HG03342 (cell line): ENCODE results near the gene NUP214.
"Not testable (repeated sequence)": the region's sequence is repeated elsewhere in the genome, so short reads cannot be mapped to it uniquely, and the experiment has no call there.

Source experiments
- ATAC-seq: cut with Tn5 transposase; IDR thresholded peaks from one replicate; pipeline ENCODE4 v1.9.1; 2021; ENCODE audit warnings: mild to moderate bottlenecking, moderate library complexity; ENCODE audit not compliant: unreplicated experiment

NUP214 gene

DNA sequence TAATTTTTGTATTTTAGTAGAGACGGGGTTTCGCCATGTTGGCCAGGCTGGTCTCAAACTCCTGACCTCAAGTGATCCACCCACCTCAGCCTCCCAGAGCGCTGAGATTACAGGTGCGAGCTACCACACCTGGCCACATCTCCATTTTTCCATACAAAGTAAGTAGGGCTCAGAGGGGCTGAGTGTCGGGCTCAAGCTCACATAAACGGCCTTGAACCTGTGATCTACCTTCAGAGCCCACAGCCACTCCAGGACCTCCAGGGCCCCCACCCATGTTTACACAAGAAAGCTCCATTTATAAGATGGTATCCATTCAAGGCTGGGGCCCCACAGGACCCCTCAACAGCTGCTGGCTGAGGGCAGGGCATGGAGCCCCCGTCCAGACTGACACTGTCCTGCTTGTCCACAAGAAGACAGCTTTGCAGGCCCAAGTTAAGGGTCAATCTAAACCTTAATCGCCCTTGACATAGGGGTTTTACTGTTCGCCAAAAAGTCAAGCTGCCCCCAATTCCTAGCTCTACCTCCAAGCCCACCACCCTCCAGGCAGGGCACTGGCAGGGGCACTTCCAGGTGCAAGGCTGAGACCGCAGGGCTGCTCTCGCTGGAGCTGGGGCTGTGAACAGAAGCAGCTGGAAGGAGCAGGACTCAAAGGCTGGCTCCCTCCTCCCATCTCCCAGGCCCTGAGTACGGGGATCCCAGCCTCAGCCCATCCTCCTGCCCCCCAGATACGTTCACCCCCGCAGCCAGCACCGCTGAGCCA lies 132.1 kb downstream of the NUP214 start:
- ATAC-seq = no peak

DNA sequence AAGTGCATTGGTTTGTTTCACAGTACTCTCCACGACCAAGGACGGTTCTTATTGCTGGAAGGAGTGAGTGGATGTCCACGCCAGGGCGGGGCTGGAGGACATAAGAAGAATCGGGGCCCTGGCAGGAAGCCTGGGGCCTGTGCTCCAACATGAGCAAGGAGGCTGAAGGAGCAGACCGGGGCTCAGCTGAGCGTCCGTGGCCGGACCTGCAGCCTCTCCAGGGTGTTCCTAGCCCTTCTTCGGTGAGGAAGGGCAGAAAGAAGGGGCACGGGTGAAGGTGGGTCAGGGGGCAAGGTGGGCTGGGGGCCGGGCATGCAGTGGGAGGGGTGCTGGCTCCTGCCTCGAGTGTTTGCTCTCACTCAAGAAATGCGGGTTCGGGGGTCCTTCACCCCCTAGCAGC lies 132.8 kb downstream of the NUP214 start:
- ATAC-seq = no peak

DNA sequence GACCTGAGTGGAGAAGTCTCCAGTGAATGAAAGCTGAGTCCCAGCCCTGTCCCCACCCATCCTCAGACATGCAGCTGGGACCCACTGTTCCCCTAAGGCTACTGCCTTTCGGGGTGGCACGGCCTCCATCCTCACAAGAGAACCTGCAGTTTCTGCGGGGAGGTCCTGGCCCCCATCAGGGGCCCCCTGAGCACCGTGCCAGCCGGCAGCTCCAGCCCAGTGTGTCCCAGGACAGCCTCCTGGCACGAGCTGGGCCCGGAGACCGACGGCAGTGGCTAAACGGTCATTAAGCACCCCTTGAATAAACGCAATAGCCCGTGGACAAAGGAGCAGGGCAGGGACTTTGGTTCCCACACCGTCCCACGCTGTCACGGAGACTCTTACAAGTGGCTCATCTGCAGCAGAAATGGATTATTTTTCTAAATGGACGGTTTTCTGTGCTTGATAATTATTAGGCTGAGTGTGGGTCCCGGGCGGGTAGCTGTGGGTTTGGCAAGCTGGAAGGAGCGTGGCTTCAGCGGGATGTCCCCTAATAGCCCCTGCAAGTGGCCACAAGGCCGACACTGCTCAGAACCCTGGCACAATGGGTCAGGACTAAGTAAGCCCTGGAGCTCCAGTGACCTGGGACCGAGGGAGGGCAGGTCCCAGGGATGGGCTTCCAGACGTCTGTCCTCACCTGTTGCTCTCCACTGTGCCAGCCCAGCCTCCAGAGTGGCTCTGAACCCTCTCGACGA lies 133.5 kb downstream of the NUP214 start:
- ATAC-seq = no peak

DNA sequence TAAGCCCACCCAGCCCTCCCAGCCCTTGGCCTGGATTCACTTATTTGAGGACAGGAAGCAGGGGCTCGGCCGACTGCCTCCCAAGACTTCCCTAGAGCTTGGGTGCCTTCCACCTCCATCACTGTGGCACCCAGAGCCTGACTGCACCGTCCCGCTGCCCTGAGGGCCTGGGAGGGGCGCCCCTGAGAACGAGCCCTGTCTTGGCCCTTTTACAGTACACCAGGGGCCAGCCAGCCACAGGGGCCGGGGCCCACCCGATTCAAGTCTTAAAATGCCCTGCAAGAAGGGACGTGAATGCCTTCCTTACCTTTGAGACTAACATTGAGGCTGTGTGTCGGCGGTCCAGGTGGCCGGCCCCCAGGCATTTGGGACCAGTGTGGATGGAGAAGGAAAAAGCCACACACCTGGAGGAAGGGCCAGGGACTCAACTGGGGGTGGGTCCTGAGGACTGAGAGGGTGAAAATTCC lies 134.1 kb downstream of the NUP214 start:
- no peak for ATAC-seq

DNA sequence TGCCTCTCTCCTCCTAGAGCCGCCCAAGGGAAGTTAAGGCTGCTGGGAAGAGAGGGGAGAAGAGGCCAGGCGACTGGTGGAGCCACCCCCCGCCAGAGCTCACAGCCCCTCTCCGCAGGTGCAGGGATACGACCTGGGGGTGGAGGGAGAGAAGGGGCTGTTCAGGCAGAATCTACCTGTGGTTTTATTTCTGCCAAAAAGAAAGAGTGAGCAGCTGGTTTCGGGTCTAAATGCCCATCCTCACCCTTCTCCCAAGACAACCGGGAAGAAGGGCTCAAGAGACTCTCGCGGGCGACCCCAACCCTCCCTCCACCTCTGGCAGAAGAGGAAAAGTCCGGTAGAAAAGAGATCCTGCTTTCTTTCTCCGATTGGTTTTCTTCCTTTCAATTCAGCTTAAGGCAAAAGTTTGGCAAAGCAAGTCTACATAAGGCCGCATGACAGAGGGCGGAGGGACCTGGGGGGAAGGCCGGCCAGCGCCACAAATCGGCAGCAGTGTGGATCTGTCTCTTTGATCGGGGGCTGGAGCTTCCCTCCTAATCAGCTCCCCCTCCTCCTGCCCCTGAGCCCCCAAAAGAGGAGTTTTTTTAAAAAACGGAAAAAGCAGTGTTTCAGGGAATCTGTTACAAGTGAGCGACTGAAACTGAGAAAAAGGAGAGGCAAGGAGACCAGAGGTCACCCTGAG lies 134.7 kb downstream of the NUP214 start:
- ATAC-seq = no peak

DNA sequence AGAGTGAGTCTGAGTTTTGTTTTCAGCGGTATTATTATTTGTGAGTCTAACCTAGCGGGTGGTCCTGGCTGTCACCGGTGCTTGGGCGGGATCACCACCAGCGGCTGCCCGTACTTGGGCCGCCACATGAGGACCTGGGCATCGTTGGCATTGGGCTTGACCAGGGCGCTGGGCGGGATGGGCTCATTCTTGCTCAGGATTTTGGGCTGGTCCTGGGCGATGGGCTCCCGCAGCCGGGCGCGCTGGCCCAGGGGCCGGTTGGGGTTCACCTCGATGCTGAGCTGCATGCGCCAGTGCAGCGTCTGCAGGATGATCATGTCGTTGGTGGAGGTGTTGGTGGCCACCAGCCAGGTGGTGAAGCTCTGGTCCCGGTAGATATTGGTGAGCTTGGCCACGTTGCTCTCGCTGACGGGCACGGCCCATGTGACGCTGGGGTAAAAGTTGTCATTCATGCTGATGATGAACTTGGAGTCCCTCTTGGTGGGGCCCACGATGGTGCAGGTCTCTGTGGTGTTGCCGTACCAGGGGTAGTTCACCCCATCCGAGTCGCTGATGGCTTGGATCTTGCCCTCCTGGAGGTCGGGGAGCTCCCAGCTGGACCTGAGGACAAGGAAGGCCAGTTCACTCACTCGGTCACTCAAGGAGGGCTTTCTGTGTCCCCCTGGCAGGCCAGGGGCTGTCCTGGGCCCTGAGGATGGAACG lies 135.5 kb downstream of the NUP214 start:
- no peak for ATAC-seq

DNA sequence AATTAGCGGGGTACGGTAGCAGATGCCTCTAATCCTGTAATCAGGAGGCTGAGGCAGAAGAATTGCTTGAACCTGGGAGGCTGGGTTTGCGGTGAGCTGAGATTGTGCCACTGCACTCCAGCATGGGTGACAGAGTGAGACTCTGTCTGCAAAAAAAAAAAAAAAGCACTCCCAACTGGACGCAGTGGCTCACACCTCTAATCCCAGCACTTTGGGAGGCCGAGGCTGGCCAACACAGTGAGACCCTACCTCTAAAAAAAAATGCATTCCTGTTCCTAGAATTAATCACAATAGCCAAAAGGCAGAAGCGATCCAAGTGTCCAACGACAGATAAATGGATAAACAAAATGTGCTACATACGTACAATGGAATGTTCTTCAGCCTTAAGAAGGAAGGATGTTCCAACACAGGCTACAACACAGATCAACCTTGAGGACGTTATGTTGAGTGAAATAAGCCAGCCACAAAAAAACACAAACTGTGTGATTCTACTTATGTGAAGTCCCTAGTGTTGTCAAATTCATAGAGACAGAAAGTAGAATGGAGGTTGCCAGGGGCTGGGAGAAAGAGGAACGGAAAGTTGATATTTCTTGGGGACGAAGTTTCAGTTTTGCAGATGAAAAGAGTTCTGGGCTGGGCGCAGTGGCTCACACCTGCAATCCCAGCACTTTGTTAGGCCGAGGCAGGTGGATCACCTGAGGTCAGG lies 137.1 kb downstream of the NUP214 start:
- no peak for ATAC-seq

DNA sequence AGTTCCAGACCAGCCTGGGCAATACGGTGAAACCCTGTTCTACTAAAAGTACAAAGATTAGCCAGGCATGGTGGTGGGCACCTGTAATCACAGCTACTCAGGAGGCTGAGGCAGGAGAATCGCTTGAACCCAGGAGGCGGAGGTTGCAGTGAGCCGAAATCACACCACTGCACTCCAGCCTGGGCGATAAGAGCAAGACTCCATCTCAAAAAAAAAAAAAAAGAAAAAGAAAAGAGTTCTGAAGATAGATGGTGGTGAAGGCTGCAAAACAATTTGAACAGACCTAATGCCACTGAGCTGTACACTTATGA lies 137.6 kb downstream of the NUP214 start:
- ATAC-seq = not testable (repeated sequence)

DNA sequence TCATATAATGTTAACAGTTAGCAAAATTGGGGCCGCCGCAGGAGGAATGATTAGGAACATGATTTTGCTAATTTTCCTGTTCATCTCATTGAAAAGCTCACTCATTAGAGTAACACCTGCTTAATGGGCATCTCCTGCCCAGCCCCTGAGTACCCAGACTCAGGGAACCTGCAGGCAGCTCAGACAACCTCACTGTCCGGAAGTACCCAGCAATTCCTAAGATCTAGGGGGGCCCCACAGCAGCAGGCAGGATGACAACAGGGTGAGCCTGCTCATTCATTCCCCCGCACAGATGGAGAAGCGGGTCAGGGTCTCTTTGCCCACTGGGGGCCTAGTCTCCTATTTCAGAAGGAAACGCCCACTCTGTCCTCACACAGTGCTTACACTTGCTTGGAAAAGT lies 138.3 kb downstream of the NUP214 start:
- no peak for ATAC-seq

DNA sequence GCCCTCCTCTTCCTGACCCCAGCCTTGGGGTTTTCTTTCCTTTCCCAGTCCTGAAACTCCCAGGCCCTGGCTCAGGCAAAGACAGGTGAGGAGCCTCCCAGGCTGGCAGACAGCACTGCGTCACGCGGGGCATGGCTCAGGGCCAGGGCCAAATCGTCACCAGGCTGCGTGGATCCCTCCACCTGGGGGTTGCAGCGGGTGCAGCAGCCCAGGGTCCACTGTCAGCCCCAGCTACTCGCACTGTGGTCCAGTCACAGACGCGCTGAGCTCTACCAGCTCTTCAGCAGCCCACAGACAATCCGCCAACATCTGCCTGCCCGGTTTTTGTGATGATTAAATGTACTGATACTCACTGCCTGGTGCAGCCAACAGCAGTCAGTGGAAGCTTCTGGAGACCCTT lies 138.8 kb downstream of the NUP214 start:
- no peak for ATAC-seq

DNA sequence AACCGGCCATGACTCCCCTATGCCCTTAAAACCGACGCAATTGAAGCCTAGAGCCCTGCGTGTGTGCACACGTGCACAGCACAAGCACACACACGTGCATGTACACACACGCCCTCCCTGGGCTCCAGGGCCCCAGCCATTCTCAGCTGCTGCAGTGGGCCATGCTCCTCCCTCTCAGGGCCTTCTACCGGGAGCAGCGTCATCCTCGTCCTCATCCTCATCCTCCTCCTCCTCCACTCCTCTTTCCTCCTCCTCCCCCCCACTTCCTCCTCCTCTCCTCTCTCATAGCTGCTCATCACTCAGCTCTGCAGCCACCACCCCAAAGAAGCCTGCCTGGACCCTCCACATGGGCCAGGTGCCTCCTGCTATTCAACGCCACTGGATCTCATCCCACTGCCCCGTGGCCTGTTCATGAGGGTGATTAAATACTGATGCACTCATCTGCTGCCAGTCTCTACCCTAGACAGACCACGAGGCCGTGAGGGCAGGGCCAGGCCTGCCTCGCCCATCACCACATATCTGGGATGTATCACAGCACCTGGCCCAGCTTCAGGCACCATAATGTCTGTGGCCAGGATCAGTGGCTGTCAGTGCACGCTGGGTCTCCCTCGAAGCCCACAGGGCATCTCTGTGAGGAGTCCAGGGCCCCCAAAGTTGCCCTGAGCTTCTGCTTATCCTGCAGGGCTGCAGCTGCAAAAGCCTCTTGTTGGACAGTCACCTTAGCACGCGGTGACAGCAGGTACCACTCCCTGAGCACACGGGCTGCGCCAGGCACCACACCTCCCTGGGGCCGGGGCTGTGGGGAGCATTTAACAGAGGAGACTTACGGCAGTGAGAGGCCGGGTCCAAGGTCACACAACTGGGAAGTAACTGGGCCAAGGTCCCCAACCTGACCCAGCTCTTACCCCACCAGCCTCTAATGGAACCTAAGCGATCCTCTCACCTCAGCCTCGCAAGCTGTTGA lies 141.2 kb downstream of the NUP214 start:
- no peak for ATAC-seq

DNA sequence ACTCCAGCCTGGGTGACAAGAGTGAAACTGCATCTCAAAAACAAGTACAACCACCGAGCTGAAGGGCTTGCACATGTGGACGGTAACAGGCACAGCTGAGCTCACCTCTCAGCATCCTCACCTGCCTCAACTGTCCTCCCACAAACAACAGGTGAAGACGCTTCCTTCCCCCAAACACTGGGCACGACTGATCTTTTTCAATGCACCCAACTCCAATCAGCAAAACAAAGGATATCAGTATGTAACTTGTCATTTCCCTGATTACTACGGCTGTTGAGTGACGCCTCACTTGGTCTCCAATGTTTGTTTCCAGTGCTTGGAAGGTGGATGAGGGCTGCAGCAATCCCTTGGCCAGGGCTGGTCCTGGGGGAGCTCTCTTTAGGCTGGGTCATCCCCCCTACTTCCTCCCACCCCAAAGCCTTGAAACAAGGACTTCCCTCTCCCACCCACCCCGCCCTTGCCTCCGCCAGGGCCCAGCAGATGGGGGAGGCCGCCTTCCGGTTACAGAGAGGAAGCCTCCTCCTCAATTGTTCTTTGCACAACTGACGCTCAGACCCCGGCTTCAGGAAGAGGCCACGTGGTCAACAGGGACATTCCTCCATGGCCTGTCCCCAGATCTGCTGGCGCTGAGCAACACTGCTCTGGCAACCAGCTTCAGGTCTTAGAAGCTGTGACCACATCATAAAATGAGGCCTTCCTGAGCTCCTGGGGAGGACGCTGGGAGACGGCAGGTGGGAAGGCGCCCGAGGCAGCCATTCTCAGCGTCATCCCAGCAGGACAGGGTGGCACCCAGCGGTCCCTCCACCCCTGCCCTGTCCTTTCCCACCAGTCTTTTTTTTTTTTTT lies 145.0 kb downstream of the NUP214 start:
- no peak for ATAC-seq

DNA sequence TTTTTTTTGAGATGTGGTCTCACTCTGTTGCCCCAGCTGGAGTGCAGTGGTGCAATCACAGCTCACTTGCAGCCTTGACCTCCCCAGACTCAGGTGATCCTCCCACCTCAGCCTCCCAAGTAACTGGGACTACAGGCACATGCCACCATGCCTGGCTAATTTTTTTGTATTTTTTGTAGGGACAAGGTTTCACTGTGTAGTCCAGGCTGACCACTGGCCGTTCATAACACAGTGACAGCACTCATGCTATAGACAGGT lies 145.6 kb downstream of the NUP214 start:
- not testable (repeated sequence) for ATAC-seq

DNA sequence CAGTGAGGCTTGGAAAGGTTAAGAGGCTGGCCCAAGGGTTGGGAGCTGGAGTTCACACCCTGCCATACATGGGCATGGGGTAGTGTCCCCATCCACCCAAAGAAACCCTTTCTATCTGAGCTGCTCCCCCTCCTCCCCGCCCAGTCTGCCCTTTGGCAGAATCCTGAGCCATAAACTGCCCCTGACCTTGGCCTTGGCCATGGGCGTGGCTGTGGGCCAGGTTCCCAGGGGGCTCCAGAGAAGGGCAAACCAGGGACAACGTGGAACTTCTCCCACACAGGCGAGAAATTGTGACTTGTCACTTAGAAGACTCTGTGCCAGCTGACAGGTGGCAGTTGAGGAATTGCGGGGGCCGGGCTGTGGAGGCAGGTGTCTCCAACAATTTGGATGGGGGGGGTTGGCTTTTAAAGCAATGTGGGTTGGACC lies 146.1 kb downstream of the NUP214 start:
- ATAC-seq = no peak

DNA sequence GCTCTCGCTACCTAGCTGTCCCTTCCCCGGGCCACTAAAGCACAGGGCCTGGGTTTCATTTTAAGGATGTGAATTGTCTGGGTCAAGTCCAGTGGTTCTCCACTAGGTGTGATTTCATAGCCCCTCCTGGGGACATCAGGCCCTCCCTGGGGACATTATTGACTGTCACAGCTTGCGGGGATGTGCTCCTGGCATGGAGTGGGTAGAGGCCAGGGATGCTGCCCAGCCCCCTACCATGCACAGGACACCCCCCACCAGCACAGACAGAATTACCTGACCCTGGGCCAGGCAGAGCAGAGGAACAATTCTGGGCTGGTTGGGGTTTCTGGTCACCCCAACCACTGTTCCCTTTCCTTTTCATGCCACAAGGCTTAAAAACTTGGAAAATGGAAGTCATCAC lies 146.8 kb downstream of the NUP214 start:
- ATAC-seq = no peak

DNA sequence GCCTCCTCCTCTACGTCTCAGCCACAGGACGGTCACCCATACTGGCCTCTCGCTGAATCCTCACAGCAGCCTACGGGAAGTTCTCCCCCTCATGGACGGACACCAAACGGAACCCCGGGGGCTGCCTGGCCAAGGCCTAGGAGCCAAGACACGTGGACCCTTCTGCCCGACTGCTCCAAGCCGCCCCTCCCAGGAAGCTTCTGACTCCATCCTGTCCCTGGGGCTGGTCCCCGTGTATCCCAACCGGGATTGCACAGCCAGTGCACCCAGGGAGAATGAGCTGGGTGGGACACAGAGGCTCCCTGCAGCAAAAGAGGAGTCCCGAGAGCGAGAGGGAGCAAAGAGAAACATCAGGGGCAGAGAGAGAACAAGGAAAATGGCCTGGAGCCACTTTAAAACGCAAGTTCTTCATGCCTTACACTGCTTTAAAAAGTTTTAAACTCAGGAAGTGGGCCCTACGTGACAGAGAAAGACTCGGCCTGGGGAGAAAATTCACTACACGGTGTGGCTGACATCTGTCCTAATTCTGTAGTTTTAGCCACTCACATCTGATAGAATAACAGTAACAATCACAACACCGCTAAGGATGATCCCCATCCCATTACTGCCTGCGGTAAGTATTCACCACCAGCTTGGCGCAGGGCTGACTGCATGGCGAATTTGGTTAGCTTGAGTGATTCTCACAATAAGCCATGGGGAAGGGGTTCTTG lies 147.9 kb downstream of the NUP214 start:
- no peak for ATAC-seq

DNA sequence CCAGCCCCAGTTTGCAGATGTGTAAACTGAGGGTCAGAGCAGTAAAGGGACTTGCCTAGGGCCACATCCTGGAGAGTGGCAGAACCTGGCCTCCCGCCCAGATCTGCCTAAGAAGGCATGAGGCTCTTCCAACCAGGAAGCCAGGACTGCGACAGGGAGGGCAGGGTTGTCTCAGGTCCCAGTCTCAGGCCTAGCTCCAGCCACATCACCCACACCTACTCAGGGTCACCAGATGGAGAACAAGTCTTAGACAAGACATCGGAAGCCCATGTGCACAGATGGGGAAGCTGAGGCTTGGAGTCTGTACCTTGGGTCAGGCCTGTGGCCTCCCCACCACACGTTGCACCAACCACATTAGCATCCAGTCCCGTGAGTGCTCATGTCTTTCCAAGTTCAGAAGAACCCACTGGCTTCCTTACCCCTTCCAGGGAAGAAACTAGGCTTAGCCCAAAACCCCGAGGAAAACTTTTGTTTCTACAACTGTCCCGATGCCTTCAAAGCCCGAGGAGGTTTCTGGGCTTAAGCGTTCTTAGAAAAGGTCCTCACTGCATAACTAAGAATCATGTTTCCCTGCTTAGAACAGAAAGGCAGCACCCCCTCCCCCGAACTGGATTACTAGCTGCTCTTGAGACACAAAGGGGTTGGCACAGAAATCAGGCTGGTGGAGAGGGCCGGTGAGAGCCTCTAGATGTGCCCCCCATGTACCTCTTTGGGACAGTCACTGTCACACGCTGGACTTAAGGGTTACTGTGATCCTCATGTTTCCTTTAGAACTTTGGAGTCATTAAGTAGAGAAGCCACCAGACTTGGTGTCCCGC lies 148.7 kb downstream of the NUP214 start:
- no peak for ATAC-seq
